HG02678 (cell line): Measurements from ENCODE around the gene KIAA0586.
"Not testable (repeated sequence)": the region's sequence is repeated elsewhere in the genome, so short reads cannot be mapped to it uniquely, and the experiment has no call there.

ENCODE experiments used
- ATAC-seq: cut with Tn5 transposase; IDR thresholded peaks from one replicate; pipeline ENCODE4 v1.9.1; 2021; ENCODE audit warnings: mild to moderate bottlenecking, moderate library complexity; ENCODE audit not compliant: unreplicated experiment

KIAA0586 gene

DNA sequence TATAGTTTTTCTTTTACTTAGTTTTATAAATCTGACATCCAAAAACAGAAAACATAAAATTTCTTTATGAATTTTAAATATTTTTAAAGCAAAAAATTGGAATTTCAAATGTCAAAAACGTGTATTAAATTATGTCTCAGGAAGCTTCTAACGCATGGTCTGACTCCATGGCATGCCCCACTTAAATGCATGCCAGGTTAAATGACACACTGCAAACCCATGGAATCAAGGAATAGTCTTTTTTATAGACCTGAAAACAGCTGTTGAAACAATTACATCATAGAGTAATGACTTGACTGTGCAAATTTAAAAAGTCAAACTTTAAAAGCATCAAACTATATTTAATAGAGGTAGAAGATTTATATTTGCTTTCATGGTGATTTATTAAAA lies 114.1 kb downstream of the KIAA0586 start:
- no peak for ATAC-seq

GRCh38 chr14:58543253-58543652 lies 115.7 kb downstream of the KIAA0586 start:
- no peak for ATAC-seq

- no peak for ATAC-seq
These were observed 120.1 kb downstream of the KIAA0586 start for GRCh38 chr14:58547649-58548048.

DNA sequence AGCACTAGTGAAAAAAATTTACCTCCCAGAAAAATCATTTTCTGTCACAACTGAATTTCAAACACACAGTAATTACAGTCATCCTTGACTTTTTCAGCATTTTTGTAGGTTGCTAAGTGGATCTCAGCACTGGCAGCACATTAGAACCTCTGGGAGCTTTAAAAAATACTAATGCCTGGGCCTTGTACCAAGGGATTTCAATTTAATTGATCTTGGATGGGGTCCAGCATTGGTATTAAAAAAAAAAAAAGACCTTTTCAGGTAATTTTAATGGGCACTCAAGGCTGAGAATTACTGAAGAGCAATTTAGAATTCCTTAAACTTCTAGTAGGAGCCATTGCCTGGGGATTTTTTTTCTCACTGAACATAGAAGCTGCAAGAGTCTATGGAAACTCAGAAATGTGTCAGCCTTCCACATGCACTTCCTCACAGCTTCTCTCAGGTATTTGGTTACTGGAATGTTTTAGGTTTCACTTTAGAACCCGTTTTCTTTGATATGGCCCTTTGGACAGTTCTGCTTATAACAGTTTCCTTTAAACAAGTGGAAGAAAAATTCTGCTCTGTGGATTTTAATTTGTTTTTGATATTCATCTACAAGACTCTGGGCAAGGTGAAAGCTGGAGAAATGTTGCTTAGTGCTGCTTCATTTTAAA lies 121.7 kb downstream of the KIAA0586 start:
- no peak for ATAC-seq

DNA sequence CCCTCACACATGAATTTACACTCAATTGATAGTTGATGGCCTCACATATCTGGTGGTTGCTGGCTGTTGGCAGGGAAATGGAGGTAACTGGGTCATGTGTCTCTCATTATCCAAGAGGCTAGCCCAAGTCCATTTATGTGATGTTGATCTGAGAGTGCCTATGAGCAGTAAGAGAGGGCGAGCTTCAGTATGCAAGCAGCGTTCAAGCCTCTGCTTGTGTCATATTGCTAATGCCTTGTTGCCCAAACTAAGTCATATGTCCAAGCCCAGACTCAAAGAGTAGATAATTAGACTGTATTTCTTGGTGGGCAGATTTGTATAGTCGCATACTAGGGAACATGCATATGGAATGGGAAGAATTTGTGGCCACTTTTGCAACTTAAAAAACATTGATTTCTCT lies 126.4 kb downstream of the KIAA0586 start:
- no peak for ATAC-seq

DNA sequence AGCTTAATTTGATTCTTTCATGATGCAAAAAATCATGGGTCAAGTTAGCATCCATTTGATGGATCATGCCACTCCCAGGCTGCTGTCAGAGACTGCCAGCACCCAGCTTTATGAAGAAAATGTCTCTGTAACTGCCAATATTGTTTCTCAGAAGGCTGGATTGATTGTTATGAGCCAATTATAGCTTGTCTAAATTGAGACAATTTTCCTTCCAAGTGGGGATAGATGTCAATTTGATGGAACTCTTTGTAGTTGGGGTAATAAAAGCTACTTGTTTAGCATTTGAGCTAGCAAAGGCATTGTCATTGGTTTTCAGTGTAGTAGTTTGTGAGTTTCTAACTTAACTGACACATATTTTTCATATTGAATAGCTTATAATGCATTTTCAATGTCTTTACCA lies 128.1 kb downstream of the KIAA0586 start:
- ATAC-seq = no peak

- no peak for ATAC-seq
These were observed 129.7 kb downstream of the KIAA0586 start for GRCh38 chr14:58557242-58557641.

DNA sequence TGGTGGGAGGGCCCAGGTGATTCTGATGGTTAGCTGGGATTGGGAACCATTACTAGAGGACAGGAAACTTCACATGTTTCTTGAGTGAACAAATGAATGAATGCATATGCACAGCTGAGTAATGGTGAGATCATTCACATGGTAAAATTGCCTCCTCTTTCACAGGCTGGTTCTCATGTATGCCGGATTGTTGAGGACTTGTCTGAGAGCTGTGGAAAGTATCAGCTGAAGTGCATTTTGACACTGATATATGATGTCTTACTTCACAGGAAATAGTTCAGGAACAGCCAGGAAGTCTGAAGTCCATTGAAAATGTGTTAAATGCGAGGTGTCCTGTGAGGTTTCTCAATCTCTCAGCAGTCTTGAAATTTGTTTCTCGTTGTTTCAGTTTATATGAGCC lies 132.7 kb downstream of the KIAA0586 start:
- ATAC-seq = no peak

DNA sequence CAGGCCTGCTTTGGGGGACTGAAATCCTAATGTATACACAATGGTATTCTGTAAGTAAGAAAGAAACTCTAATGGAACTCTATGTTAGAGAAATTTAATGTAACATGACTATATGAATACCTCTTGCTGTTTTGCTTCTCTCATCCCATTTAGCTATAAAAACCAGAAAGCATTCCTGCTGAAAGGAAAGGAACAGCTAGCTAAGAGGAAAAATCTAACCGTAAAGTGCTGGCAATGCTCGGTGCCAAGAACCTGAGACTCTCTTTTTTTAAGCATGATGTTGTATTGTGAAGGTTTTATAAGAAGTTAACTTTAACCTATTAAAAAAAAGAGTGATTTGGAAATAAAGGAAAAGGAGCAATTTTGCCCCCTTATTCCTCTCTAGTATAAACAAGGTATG lies 134.6 kb downstream of the KIAA0586 start:
- no peak for ATAC-seq

DNA sequence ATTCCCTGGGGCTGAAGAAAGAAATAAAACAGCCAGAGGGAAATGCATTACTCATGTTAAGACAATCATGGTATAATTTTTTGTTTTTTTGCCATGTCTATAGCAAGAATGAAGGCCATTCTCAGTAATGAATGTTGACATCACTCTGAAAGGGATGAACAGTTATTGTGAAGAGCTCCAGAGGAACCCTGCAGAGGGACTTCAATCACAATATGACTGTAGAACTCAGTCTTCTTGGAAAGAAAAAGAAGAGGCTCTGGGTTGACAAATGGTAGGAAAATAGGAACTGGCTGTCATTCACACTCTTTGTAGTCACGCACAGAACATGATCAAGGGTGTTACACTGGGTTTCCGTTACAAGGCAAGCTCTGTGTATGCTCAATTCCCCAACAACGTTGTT lies 136.5 kb downstream of the KIAA0586 start:
- ATAC-seq = no peak

DNA sequence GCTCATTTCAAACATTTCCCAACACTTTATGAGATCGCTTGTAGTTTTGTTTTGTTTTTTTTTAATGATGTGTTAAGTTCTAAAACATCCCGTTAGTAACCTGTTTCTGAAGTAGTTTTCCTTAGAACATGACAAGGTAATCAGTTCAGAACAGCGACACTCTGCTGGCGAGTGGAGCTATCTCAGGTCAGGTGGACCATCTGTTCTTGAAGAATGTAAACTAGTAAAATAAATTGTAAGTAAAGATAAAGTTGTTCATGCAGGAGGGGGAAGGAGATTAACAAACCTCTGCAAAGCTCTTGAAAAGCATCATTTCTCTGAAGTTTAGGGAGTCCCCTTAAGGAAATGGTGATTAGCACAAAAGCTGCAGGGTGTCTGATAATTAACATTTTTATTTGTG lies 138.3 kb downstream of the KIAA0586 start:
- no peak for ATAC-seq

- no peak for ATAC-seq
These were observed 139.5 kb downstream of the KIAA0586 start for GRCh38 chr14:58566979-58567378.

GRCh38 chr14:58568322-58568721 lies 140.8 kb downstream of the KIAA0586 start:
- ATAC-seq = no peak

DNA sequence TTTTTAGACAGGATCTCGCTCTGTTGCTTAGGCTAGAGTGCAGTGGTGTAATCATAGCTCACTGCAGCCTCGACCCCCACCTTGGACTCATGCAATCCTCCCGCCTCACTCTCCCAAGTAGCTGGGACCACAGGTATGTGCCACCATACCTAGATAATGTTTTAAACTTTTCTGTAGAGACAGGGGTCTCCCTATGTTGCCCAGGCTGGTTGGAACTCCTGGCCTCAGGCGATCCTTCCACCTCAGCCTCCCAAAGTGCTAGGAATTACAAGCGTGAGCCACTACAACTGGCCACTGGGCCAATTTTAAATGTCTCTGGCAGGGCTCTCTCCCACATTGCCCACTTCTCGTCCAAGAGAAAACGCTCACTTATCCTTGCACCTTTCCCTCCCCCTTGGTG lies 143.7 kb downstream of the KIAA0586 start:
- no peak for ATAC-seq

DNA sequence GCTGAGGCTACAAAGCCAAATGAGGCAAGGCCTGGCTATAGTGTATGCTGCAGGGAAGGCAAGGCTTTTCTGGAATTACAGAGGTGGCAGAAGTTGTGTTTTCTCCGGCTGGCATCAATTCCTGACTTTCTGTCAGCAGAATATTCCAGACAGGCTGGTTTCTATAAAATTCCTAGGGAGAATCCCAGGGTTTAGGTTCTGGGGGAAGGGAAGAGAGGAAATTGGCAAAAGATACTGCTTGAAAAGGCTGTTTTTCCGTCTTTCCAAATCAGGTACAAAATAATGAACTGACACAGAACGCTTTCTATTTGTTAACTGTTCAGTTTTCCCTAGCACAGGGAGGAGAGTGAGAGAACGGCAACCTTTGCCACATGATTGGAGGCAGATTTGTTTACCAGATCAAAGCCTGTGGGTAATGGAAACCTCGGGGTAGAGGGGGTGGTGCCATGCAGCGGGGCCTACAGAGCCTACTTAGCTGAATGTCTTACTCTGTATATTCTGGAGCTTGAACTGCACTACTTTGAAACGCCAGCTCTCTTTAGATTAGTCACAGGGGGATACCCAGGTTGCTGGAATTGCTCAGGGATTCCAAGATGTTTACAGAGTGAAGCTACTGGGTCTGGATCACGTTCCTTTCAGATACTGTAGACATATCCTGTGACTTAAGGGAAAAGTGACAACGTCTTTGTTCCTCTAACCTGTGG lies 144.4 kb downstream of the KIAA0586 start:
- ATAC-seq = no peak

DNA sequence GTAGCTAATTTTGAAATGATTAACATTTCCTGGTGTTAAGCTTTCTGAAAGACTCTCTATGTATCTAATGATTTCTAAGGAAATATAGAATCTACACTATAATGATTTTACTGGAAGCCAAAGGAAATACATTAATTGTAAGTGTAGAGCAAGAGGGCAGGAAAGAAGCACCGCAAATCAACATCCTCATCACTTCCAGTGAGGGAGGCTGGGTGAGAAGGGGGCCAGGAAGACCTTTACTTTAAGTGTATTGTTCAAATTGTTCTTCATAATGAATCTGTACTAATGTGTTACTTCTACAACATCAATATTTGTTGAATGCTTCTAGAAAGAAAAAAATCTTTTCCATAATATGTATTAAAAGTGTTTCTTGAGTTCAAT lies 144.9 kb downstream of the KIAA0586 start:
- no peak for ATAC-seq

- ATAC-seq = no peak
These were observed 145.3 kb downstream of the KIAA0586 start for GRCh38 chr14:58572863-58573262.

- no peak for ATAC-seq
These were observed 147.1 kb downstream of the KIAA0586 start for GRCh38 chr14:58574623-58575022.

- ATAC-seq = no peak
These were observed 148.4 kb downstream of the KIAA0586 start for GRCh38 chr14:58575956-58576355.

- ATAC-seq = not testable (repeated sequence)
These were observed 152.5 kb downstream of the KIAA0586 start for GRCh38 chr14:58580035-58580434.

GRCh38 chr14:58581389-58581788 lies 153.9 kb downstream of the KIAA0586 start:
- ATAC-seq = not testable (repeated sequence)

DNA sequence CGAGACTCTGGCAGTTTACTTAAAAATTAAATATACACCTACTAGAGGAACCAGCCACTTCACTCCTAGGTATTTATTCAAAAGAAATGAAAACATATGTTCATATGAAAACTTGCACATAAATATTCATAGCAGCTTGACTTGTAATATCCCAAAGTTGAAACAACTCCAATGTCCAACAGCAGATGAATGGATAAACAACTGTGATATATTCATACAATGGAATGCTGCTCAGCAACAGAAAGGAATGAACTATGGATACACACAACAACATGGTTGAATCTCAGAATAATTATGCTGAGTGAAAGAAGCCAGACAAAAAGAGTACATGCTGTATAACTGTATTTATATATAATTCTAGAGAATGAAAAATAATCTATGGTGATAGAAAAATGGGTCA lies 156.9 kb downstream of the KIAA0586 start:
- ATAC-seq = no peak

DNA sequence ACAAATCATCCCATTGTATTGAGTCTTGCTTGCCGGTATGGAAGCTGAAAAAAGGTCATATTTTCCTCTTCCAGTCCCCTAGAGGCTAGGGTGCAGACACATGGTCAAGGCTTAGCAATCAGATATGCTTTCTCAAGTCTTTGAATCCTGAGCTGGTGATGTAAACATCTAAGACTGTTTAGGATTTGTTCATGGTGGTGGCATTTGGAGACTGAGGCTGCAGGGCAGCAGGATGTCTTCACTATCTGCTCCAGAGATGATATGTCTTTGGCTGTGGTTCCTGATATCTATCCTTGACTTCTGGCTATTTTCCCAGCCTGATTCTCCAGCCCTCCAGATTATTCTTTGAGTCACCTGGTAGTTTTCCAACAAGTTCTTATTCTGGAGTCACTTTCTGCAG lies 159.8 kb downstream of the KIAA0586 start:
- ATAC-seq = no peak
